Stimulated activated CD8-positive, alpha-beta memory T cell treated with anti-CD3 and anti-CD28 coated beads, Interleukin-15, amount 100 ng/mL, for 4 hours (primary cell): ENCODE data around the gene HNRNPF.
"Not testable (repeated sequence)": the region's sequence is repeated elsewhere in the genome, so short reads cannot be mapped to it uniquely, and the experiment has no call there.

ENCODE experiments used
- DNase-seq, 2 donors: peaks; one replicate each; pipeline ENCODE4 v3.0.0-alpha.2; 2020; ENCODE audit warnings: low read depth in 2 of 2

Gene HNRNPF

DNA sequence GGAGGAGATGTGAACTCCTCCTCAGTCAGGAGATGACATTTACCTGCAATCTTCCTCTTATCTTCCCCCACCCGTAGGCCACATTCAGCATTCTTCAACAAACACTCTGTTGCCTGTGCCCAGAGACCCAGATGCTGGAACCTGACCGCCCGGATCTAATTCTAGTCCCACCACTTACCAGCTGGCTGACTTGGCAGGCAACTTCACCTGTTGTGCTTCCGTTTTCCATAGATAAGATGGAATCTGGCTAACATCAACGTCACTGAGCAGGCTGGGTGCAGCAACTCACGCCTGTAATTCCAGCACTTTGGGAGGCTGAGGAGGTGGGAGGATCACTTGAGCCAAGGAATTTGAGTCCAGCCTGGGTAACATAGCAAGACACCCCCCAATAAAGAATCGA is 58.8 kb downstream of the HNRNPF start:
- no peak for DNase-seq

DNA sequence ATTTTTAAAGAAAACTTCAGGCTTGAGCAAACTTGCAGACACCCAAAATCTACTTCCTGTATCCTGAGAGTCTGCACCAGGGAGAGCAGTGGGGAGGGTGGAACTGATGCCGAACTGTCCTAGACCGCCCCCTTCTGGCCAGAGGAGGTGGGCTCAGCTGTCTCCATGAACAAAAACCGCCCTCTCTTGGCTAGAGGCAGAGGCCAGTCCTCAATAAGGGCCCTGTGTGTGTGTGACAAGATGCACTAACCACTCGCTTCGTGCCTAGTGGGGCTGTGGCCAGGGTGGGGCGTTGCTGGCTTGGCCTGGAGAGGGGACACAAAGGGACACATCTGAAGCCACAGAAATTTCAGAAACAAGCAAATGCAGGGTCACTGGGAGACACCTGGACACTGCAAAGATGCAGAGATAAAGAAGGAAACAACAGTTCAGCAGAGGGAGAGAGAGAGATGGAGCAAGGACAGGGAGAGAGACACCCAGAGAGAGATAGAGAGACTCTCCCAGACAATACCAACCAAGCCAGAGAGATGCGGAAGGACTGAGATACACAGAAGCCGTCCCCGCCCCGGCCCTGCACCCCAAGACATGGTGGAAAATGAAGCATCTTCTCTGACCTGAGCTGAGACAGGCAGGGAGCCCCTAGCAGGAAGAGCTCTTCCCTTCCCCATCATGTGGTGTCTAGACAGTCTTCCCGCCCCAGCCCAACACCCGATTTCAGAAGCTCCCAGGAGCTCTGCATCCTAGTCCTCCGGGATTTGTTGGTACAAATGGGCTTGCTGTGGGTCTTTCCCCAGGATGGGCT is 60.3 kb downstream of the HNRNPF start:
- peak; percentile 57 to 71 for DNase-seq

DNA sequence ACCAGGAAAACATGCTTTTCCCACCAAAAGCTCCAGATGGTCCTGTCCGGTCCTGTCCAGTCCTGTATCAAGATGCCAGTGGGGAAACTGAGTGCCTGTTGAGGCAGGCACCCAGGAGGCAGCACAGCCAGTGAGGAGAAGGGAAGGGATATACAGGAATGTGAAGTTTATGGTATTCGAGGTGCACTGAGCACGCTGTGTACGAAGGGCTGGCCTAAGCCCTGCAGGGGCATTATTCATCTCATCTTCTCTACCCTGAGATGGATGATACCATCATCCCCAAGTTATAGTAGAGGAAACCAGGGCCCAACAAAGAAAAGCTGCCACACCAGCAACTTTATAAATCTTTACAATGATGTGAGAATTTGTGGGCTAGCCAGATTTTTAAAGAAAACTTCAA is 61.0 kb downstream of the HNRNPF start:
- DNase-seq, result no peak

DNA sequence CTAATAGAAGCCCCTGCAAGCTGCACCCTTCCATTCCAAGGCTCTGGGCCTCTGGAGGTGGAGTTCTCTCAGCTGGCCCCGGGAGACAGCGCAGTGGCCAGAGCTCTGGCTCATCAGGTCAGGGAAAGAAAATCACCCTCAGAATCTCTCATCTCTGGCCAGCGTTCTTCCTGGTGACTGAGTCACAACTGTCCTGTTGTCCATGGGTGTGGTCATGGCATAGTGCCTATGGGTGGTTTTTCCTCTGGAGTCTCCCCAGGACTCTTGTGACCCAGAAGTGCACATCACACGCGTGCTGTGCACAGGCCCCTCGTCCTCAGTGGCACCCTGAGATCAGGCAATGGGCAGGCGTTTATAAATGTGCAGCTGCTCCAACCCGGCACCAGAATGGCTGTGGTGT is 64.9 kb downstream of the HNRNPF start:
- no peak for DNase-seq

DNA sequence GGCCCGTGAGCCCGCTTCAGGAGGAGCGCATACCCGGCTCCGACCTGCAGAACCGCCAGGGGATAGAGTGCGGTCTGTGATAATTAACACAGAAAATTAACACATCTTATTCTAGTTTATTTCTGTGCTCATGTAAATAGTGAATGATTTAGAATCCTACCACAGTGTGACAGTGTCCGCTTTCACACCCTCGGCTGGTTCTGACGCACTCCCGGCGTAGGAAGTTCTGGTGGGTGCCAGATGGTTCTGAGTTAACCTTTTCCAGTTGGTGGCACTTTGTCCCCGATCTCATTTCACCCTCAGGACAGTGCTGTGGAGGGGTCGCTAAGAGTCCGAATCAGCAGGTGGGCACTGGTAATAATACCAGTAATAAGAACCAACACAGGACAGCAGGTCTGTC is 65.9 kb downstream of the HNRNPF start:
- no peak for DNase-seq

DNA sequence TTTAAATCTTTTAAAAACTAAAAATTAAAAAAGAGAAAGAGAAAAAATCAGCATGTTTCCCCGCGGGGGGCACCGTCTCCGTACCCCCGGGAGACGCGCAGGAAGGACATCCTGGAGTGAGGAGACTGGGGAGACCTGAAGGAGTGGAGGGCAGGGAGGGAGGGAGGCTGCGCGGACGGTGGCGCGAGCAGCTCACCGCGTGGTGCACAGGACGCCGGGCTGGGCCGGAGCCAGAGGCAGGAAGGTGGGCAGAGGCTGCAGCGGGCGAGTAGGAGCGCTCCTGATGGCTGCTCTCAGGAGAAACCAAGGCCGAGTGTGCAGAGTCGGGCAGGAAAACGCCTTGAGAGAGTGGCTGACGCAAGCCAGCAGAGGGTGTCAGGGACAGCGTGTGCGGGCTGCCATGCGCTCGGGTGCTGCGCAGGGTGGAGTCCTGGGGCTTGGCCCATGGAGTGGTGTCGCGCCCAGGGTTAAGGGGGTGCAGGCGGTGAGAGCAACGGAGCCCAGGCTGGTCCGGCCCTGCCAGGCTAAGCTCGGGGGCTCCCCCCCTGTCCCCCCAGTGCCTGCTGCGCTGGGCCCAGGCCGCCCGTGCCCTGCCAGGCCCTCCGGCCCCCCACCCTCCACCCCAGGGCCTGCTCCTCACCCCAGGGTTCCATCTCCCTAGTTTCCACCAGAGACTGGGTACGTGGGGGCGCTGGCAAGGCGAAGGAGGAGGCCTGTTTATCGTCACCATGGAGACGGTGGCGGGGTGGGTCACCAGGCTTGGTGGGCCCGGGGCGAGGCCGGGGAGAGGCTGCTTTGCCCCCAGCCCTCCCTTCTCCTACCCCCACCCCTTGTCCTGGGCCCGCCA is 66.5 kb downstream of the HNRNPF start:
- DNase-seq, result no peak

DNA sequence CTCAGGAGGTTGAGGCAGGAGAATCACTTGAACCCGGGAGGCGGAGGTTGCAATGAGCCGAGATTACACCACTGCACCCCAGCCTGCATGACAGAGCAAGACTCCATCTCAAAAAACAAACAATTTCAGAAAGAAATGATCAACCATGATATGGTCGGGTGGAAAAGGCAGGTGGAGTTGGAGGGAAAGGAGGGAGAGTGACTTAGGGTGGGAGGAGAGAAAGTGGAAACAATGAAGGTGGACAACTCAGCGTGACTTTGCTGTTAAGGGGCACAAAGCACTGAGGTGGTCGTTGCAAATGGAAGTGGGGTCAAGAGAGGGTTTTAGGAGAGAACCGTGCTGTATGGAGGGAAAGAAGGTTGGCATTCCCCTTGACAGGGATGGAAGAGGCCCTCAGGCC is 67.5 kb downstream of the HNRNPF start:
- DNase-seq, result no peak

DNA sequence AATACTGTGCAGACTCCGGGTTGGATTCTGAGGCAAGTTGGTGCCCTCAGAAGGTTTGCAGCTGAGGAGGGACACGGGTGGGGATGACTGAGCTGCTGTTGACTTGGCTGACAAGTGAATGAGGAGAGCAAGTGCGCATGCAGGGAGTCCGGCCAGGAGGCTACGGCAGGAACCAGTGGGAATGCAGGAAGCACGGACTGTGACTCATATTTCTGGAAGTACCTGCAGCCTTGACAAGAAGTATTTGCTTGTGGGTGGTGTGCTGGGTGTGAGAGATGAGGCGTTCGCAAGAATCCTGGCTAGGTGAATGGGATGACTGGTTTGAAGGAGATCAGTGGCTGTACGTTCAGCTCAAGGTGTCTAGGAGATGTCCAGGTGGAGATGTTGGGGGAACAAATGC is 68.4 kb downstream of the HNRNPF start:
- no peak for DNase-seq

DNA sequence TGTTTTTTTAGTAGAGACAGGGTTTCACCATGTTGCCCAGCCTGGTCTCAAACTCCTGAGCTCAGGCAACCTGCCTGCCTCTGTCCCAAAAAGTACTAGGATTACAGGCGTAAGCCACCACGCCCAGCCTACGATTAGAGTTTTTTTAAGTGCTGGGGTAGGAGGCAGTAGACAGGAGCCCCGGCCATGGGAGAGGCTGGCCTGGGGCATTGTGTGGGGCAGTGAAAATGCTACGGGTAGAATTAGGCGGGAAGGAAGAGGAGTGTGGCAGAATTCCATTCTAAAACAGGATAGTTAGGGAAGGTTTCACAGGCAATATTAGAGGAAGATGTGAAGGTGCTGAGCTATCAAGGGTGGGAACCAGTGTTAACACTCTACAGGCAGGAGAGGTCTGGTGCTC is 68.9 kb downstream of the HNRNPF start:
- DNase-seq, result no peak

DNA sequence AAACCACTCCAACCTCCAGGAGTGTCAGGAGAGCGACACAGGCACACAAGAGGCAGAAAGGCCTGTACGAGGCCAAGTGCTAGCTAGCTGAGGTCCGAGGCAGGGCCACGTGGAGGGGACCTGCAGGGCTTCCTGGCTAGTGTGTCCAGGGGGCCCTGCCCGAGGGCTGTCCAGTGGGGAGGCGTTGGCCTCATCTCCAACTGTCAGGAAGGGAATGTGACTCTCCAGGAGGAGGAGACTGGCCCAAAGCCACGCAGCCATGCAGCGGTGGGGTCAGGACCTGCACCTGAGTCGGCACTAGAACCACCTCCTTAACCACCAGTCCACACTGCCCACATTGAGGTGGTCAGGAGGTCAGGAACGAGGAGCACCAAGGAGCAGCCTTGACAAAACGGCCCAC is 69.8 kb downstream of the HNRNPF start:
- DNase-seq, result no peak

DNA sequence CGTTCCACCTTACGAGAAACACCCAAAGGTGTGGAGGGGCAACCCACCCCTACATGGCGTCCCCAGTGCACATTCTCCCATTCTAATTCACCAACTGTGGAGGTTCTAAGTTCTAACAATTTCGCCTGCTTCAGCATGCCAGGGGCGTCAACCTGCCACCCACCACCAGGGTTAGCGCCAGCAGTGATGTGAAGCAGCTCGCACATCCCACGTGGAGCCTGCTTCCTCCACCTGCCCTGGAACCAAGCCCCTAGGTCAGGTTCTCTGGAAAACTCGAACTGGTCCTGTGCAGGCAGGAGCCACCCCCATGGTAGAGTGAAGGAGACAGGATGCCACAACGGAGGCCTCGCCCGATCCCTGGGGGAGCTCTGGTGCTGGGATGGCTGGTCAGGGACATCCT is 70.9 kb downstream of the HNRNPF start:
- DNase-seq, result no peak

DNA sequence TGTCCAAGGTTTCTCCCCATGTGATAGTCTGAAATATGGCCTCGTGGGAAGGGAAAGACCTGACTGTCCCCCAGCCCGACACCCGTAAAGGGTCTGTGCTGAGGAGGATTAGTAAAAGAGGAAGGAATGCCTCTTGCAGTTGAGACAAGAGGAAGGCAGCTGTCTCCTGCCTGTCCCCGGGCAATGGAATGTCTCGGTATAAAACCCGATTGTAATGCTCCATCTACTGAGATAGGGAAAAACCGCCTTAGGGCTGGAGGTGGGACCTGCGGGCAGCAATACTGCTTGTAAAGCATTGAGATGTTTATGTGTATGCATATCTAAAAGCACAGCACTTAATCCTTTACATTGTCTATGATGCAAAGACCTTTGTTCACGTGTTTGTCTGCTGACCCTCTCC is 71.5 kb downstream of the HNRNPF start:
- not testable (repeated sequence) for DNase-seq

DNA sequence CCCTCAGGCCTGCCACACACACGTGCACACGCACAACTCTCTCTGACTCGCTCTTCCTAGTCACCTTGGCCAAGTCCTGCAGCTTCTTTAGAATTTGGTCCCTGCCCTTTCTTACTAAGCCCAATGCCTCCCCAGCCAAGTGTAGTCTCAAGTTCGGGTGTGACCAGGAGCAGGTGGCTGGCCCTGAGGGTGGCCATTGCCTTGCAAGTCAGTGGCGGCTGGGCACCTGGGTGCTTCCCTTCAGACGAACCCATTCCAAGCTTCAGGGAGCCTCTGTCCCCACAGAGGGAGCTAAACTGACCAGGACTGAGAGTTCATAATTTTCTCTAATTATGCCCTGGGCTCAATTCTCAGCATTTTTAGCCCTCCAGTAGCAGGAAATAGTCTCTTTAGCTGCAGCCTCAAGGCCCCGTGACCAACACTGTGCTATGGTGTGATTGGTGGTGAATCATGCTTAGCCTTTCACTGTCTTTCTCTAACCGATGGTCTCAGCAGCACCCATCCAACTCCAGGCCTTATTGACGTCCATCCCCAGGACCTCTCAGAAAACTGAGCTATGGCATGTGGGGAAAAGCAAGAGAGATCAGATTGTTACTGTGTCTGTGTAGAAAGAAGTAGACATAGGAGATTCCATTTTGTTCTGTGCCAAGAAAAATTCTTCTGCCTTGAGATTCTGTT is 72.2 kb downstream of the HNRNPF start:
- DNase-seq, result no peak

DNA sequence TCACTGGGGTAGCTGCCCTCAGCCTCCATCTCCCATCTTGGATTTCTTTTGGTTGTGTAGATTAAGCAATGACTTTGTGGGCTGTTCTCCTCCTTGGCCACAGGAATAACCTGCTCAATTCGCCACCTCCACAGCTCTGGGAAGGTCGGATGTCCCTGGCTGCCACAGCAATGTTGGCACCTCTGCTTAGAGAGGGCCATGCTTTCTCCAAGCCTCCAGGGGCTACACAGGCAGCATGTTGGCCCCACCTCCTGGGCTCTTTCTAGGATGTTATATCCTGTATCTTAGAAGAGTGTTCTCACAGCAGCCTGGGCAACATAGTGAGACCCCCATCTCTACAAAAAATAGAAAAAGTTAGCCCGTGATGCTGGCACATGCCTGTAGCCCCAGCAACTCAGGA is 72.9 kb downstream of the HNRNPF start:
- no peak for DNase-seq
